ENCODE measurements around the gene LPXN.

DNA sequence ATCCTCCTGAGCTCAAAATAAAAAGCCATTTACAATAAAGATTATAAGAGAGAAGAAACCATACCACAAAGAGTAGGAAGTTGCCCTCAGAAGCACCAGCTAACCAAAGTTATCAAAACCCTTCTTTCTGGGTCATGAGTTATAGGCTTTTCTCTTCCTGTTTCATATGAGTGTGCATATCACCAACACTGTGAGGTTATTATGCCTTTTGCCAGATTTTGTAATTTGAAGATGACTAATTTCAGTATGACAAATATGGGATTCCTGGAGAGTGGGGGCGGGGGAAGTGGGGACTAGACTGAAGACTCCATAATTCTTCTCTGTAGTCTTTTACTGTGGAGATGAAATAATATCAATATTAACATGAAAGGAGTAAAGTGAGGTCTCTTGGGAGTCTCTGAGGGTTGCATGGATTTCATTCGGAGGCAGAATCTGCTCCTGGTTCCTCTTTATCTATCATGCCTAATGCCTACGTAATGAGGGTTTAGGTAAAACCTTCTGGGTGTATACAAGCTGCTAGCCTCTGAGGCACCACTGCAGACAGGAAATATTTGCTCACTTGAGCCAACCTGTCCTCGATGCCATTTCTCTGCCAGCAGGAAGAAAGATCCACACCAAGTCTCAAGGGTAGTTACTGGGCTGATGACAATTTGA, 2.1 kb downstream of the LPXN start:
- TF ChIP-seq REST (IDR thresholded peaks at IDR 0.05; ENCODE audit: low read depth) (no peak), RAD21 (IDR thresholded peaks at IDR 0.05; ENCODE audit: low read depth) (no peak), CEBPB (IDR thresholded peaks at IDR 0.05) (no peak), TAF1 (IDR thresholded peaks at IDR 0.05; ENCODE audit: low read depth) (no peak), YY1 (IDR thresholded peaks at IDR 0.05; ENCODE audit: low read depth) (no peak), TCF12 (IDR thresholded peaks at IDR 0.05; ENCODE audit: low read depth) (no peak), CREB1 (IDR thresholded peaks at IDR 0.05; ENCODE audit: low read depth) (no peak), ZBTB7A (IDR thresholded peaks at IDR 0.05; ENCODE audit: low read depth) (no peak), EP300 (IDR thresholded peaks at IDR 0.05; ENCODE audit: borderline replicate concordance) (no peak), TEAD4 (IDR thresholded peaks at IDR 0.05) (no peak)
- TF ChIP-seq, protein P1, sequence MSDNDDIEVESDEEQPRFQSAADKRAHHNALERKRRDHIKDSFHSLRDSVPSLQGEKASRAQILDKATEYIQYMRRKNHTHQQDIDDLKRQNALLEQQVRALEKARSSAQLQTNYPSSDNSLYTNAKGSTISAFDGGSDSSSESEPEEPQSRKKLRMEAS (IDR thresholded peaks at IDR 0.05): no peak

All from Ishikawa (cell line).